Suprapubic skin (tissue), 4 donors: ENCODE results near the gene NCAM2. TPM values are rescaled to one million over a fixed set of nuclear protein-coding genes. Genes with fewer than 3 reads are reported as not detected.

Experiments used
- DNase-seq, 2 donors: peaks; one replicate each; pipeline ENCODE4 v3.0.0-alpha.2; 2019; ENCODE audit warnings: low spot score in 2 of 2
- H3K27ac ChIP-seq: fragments of 200-600 bp; sonication (generic); one replicate; pipeline ENCODE4 v1.5.1; 2019
- H3K27me3 ChIP-seq: fragments of 200-600 bp; sonication (generic); one replicate; pipeline ENCODE4 v1.5.1; 2019
- H3K36me3 ChIP-seq: fragments of 200-600 bp; sonication (generic); one replicate; pipeline ENCODE4 v1.5.1; 2019
- H3K4me1 ChIP-seq: fragments of 200-600 bp; sonication (generic); one replicate; pipeline ENCODE4 v1.5.1; 2019
- H3K4me3 ChIP-seq: fragments of 200-600 bp; sonication (generic); one replicate; pipeline ENCODE4 v1.5.1; 2019; ENCODE audit warnings: mild to moderate bottlenecking
- H3K9me3 ChIP-seq: fragments of 200-600 bp; sonication (generic); one replicate; pipeline ENCODE4 v1.5.1; 2019
- EP300 ChIP-seq: sonication (generic); formaldehyde crosslinking; IDR thresholded peaks from one replicate; pipeline ENCODE4 v1.6.1; 2017; ENCODE audit warnings: antibody characterized with exemption
- POLR2A ChIP-seq, 2 donors: fragments of 450-650 bp; IDR thresholded peaks; one replicate each; pipeline ENCODE4 v1.6.1; 2017; ENCODE audit warnings: antibody characterized with exemption in 2 of 2, mild to moderate bottlenecking in 2 of 2, moderate library complexity in 2 of 2
- POLR2AphosphoS5 ChIP-seq, 3 donors: sonication (generic); formaldehyde crosslinking; IDR thresholded peaks; one replicate each; pipeline ENCODE4 v1.6.1; 2017; ENCODE audit warnings: antibody characterized with exemption in 3 of 3
- WGBS: methylation state at CpG from one replicate; pipeline ENCODE4 v1.1.5; 2018; 5-methylcytosine and 5-hydroxymethylcytosine counted together
- total RNA-seq, 4 donors: library from RNA; depleted of rRNA; stranded (reverse); fragments of >200 nt; gene quantifications; one replicate each; pipeline ENCODE4 v1.1.0, GENCODE V29; 2016
- TF ChIP-seq, protein P1 (sequence below), 2 donors: fragments of 200-600 bp in 1 of 2; fragments of 450-650 bp in 1 of 2; sonication (generic) in 1 of 2; IDR thresholded peaks; one replicate each; pipeline ENCODE4 v1.5.1; 2016 to 2019; ENCODE audit warnings: antibody characterized with exemption in 2 of 2, mild to moderate bottlenecking in 1 of 2, moderate library complexity in 1 of 2

The NCAM2 gene
- total RNA-seq, 4 donors from 2014 or later = 0.25 to 1.0 (median 0.92) TPM

DNA sequence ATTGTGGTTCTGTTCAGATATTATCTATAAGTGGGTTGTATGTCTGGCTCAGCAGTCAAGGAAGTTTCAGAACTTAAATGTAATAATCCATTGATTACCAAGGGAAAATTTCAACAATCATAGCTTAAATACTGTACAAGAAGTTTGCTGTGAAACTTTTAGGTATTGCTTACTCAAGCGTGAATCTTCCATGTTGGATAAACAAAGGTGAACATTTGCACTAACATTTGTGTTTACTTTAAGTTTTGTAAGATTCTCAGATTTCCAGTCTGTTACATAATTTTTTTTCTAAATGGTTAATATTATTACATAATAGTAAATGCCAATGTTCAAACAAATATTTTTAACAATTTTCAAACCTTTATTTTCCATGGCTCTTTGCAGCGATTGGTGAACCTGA is 285.6 kb downstream of the NCAM2 start:
- 95% methylated on average over 2 of the region's 2 CpGs for WGBS
- DNase-seq = no peak
- H3K27me3 ChIP-seq = no peaks in the 10 kb centered on the region
- no peaks in the 10 kb centered on the region for H3K9me3 ChIP-seq
- H3K4me1 ChIP-seq = no peaks in the 10 kb centered on the region
- no peak overlapping the region for H3K4me3 ChIP-seq
- TF ChIP-seq, protein P1, sequence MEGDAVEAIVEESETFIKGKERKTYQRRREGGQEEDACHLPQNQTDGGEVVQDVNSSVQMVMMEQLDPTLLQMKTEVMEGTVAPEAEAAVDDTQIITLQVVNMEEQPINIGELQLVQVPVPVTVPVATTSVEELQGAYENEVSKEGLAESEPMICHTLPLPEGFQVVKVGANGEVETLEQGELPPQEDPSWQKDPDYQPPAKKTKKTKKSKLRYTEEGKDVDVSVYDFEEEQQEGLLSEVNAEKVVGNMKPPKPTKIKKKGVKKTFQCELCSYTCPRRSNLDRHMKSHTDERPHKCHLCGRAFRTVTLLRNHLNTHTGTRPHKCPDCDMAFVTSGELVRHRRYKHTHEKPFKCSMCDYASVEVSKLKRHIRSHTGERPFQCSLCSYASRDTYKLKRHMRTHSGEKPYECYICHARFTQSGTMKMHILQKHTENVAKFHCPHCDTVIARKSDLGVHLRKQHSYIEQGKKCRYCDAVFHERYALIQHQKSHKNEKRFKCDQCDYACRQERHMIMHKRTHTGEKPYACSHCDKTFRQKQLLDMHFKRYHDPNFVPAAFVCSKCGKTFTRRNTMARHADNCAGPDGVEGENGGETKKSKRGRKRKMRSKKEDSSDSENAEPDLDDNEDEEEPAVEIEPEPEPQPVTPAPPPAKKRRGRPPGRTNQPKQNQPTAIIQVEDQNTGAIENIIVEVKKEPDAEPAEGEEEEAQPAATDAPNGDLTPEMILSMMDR (IDR thresholded peaks at IDR 0.05) = no peak
- H3K27ac ChIP-seq = no peak overlapping the region
- no peaks in the 10 kb centered on the region for H3K36me3 ChIP-seq

DNA sequence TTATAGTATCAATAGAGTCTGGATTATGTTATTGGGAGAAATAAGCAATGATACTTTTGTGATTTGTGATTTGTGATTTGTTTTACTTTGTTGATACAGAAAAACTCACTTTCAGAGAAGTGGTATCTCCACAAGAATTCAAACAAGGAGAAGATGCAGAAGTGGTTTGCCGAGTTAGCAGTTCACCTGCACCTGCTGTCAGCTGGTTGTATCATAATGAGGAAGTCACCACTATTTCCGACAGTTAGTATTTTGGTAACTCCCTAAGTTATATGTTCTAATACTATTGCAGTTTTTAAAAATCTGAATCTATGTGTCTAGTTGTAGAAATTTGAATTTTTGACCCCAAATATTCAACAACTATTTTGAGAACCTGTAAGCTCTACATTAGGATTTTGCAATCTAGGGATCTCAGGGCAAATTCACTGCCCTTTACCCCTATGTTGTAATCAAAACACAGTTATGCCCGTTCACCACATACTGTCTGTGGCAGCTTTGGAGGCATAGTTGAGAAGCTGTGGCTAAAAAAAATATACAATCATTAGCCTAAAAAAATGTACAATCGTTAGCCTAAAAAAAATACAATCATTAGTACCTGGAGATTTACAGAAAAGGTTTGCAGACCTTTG is 288.1 kb downstream of the NCAM2 start:
- H3K27me3 ChIP-seq = no peaks in the 10 kb centered on the region
- no peaks in the 10 kb centered on the region for H3K4me1 ChIP-seq
- H3K27ac ChIP-seq = no peak overlapping the region
- H3K36me3 ChIP-seq = no peaks in the 10 kb centered on the region
- TF ChIP-seq EP300 = no peak
- TF ChIP-seq, protein P1 (IDR thresholded peaks at IDR 0.05) = no peak
- TF ChIP-seq POLR2A (IDR thresholded peaks at IDR 0.05) = no peak
- no peak for TF ChIP-seq POLR2AphosphoS5 (IDR thresholded peaks at IDR 0.05)
- DNase-seq = no peak
- no peaks in the 10 kb centered on the region for H3K9me3 ChIP-seq
- no peak overlapping the region for H3K4me3 ChIP-seq
- WGBS = 75% methylated on average over 4 of the region's 4 CpGs

DNA sequence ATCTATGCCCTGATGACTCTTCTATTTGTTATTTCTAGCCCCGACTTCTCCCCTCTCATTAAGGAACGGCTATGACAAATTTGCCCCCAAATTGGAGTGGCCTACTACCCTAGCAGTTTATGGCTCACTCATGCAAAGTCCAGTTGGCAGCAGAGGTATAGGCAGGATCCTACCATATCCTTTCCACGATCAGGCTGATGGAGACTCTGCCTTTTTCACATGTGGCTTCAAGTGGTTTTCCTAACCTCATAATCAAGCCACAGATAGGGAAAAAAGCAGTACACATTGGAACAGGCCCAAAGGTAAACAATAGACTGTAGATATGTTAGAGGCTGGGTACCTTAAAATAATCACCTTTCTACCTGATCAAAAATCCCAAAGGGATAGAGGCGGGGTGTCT is 292.5 kb downstream of the NCAM2 start:
- H3K27ac ChIP-seq = no peak overlapping the region
- H3K36me3 ChIP-seq = no peaks in the 10 kb centered on the region
- 94% methylated on average over 4 of the region's 4 CpGs for WGBS
- H3K27me3 ChIP-seq = no peaks in the 10 kb centered on the region
- H3K9me3 ChIP-seq = no peaks in the 10 kb centered on the region
- no peak overlapping the region for H3K4me3 ChIP-seq
- TF ChIP-seq POLR2AphosphoS5 (IDR thresholded peaks at IDR 0.05) = no peak
- TF ChIP-seq EP300 = no peak
- TF ChIP-seq, protein P1 (IDR thresholded peaks at IDR 0.05) = no peak
- TF ChIP-seq POLR2A (IDR thresholded peaks at IDR 0.05) = no peak
- DNase-seq = no peak
- no peaks in the 10 kb centered on the region for H3K4me1 ChIP-seq

DNA sequence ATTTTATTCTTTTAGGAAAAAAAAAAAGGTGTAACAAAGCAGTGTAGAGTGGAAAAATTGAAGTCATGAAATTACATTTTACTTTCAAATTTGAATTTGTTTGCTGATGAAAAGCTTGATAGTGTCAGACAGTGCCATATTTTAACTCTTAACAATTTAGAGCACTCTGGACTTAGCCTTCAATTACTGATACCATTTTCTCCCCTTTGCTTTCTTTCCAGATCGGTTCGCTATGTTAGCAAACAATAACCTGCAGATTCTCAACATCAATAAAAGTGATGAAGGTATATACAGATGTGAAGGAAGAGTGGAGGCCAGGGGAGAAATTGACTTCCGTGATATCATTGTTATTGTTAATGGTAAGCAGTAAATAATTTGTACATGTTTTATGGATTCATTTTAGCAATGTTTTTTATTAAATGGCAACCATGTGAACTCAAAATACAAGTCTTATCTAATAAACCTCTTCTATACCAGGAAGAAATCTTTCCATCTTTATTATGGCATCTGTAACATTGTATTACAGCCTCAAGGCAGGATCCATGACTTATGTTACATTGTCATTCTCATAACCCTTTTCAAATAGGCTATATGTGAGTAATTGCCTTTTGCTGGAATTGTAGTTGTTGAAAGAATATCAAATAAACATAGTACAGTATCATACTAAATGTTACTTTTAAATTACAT is 293.8 kb downstream of the NCAM2 start:
- Histone ChIP-seq H3K27ac (no peak overlapping the region), H3K36me3 (no peaks in the 10 kb centered on the region), H3K4me3 (no peak overlapping the region), H3K27me3 (no peaks in the 10 kb centered on the region), H3K9me3 (no peaks in the 10 kb centered on the region), H3K4me1 (no peaks in the 10 kb centered on the region)
- no peak for DNase-seq
- 91% methylated on average over 3 of the region's 3 CpGs for WGBS
- TF ChIP-seq POLR2AphosphoS5 (IDR thresholded peaks at IDR 0.05) (no peak), EP300 (no peak), POLR2A (IDR thresholded peaks at IDR 0.05) (no peak)
- TF ChIP-seq, protein P1 (IDR thresholded peaks at IDR 0.05) = no peak

DNA sequence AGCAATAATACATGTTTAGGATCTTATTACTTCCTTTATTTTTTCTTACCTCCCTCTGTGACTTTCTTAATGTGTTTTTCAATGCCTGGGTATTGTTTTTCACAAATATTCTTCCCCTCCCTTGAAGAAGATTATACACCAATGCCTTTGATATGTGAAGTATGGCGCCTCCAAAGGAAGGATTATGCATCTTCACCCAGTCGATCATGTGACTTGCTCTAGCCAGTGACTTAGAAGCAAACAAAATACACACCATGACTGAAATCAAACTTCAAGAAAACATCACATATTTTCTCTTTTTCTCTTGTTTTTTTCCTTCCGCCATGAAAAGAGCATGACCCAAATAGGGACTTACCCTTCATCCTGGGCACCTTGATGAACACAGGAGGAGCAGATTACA is 297.1 kb downstream of the NCAM2 start:
- Histone ChIP-seq H3K9me3 (no peaks in the 10 kb centered on the region), H3K4me1 (no peaks in the 10 kb centered on the region), H3K27ac (no peak overlapping the region), H3K27me3 (no peaks in the 10 kb centered on the region), H3K4me3 (no peak overlapping the region), H3K36me3 (no peaks in the 10 kb centered on the region)
- 95% methylated on average over 3 of the region's 3 CpGs for WGBS
- no peak for DNase-seq
- TF ChIP-seq POLR2AphosphoS5 (IDR thresholded peaks at IDR 0.05) (no peak), POLR2A (IDR thresholded peaks at IDR 0.05) (no peak), EP300 (no peak)
- TF ChIP-seq, protein P1 (IDR thresholded peaks at IDR 0.05) = no peak
